Testis (tissue), 2 donors: ENCODE results near the gene PDLIM5.

Experiments used
- CTCF ChIP-seq, 3 experiments: fragments of 450-650 bp in 2 of 3; fragments of 200-600 bp in 1 of 3; sonication (generic) in 1 of 3; IDR thresholded peaks; one replicate each; pipeline ENCODE4 v1.5.1; 2016 to 2019; ENCODE audit warnings: antibody characterized with exemption in 3 of 3, mild to moderate bottlenecking in 2 of 3, moderate library complexity in 1 of 3
- POLR2A ChIP-seq: fragments of 450-650 bp; IDR thresholded peaks from one replicate; pipeline ENCODE4 v1.6.1; 2017; ENCODE audit warnings: antibody characterized with exemption, mild to moderate bottlenecking, moderate library complexity

- TF ChIP-seq CTCF (IDR thresholded peaks at IDR 0.05) (no peak), POLR2A (no peak)
Measured at GRCh38 chr4:94673961-94674360, 222.2 kb downstream of the PDLIM5 start.
